ENCODE results near the gene SERPIND1.

DNA sequence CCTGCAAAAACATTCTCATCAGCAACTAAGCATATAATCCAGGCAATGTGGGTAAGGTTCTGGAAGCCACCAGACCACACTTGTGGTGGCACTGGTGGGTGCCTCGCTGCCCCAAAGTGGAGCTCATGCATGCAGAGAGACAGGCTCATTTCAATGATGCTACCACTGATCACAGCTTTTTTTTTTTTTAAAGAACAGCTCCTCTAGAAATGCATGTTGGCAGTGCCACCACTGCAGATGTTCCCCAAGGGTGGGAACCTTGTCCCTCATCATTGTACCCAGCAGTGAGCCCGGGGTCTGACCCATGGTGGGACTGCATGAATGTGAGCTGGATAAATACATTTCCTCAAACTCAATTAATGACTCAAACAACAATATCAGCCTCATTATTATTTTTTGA is 31.1 kb upstream of the SERPIND1 start:
- TF ChIP-seq, protein P1, sequence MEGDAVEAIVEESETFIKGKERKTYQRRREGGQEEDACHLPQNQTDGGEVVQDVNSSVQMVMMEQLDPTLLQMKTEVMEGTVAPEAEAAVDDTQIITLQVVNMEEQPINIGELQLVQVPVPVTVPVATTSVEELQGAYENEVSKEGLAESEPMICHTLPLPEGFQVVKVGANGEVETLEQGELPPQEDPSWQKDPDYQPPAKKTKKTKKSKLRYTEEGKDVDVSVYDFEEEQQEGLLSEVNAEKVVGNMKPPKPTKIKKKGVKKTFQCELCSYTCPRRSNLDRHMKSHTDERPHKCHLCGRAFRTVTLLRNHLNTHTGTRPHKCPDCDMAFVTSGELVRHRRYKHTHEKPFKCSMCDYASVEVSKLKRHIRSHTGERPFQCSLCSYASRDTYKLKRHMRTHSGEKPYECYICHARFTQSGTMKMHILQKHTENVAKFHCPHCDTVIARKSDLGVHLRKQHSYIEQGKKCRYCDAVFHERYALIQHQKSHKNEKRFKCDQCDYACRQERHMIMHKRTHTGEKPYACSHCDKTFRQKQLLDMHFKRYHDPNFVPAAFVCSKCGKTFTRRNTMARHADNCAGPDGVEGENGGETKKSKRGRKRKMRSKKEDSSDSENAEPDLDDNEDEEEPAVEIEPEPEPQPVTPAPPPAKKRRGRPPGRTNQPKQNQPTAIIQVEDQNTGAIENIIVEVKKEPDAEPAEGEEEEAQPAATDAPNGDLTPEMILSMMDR (conservative IDR thresholded peaks at IDR 0.05; ENCODE audit: low read depth, low read length): no peak
- no peak for TF ChIP-seq EZH2 (IDR thresholded peaks at IDR 0.05; ENCODE audit: borderline replicate concordance, low read depth, low read length, poor library complexity, severe bottlenecking)
